GM12875 (cell line): Measurements from ENCODE around the gene PTPN7.
A peak's percentile ranks its signal among the peaks of the same experiment; 100 is the strongest.

Experiments used
- H3K4me3 ChIP-seq: one replicate; pipeline ENCODE4 v1.5.1; 2011; ENCODE audit warnings: low read depth, low read length, control low read depth
- TF ChIP-seq, protein P1 (sequence below): IDR thresholded peaks from 2 replicates; pipeline ENCODE4 v1.5.1; 2011; ENCODE audit warnings: low read depth, mild to moderate bottlenecking, control low read depth, inconsistent platforms, low read length, moderate library complexity, borderline replicate concordance; ENCODE audit not compliant: insufficient read depth

PTPN7 gene

DNA sequence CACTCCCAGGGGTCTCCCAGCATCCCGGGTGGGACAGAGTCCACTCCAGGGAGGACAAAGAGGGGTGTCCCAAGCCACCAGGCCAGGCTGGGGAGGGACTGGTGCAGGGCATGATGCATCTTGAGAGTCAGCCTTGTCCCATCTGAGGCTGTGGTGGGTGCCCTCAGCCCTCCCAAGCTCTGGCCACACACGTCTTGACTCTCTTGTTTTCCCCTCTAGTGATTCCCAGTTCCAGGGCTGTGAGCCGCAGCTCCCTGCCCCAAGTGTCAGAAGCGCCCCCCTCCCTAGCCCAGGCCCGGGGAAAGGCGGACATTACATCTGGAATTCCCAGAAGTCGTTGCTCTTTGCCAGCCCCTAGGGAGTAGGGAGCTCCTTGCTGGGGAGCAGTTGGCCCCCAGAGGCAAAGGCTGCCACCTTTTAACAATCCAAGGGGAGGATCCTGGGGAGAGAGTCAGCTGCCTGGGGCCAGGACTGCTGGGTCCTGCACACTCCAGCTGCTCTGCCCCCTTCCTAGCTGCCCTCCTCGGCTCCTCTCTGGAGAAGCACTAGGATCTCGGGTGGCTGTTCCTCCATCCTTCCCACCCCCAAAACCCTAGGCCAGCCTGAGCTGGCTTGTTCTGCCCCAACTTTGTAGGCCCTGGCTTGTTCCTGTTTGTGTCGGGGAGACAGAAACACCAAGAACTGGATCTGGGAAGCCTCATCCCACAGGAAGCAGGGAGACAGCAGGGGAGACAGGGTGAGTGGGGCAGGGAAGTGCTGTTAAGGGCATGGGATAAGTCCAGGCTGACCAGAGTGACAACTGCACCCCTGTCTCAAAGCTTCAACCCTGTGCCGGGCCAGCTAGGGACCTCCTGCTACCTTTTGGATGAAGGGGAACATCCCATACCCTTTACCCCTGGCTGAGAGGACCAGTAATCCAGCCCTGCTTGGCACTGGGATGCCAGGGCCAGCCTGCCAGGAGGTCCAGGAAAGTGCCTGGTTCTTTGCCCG lies 3.2 kb upstream of the PTPN7 start:
- TF ChIP-seq, protein P1, sequence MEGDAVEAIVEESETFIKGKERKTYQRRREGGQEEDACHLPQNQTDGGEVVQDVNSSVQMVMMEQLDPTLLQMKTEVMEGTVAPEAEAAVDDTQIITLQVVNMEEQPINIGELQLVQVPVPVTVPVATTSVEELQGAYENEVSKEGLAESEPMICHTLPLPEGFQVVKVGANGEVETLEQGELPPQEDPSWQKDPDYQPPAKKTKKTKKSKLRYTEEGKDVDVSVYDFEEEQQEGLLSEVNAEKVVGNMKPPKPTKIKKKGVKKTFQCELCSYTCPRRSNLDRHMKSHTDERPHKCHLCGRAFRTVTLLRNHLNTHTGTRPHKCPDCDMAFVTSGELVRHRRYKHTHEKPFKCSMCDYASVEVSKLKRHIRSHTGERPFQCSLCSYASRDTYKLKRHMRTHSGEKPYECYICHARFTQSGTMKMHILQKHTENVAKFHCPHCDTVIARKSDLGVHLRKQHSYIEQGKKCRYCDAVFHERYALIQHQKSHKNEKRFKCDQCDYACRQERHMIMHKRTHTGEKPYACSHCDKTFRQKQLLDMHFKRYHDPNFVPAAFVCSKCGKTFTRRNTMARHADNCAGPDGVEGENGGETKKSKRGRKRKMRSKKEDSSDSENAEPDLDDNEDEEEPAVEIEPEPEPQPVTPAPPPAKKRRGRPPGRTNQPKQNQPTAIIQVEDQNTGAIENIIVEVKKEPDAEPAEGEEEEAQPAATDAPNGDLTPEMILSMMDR, result no peak
- no peak overlapping the region for H3K4me3 ChIP-seq

GRCh38 chr1:202162418-202163280 lies 2.2 kb upstream of the PTPN7 start:
- TF ChIP-seq, protein P1, result no peak

GRCh38 chr1:202162047-202162417 lies 1.6 kb upstream of the PTPN7 start:
- TF ChIP-seq, protein P1, result no peak
- H3K4me3 ChIP-seq, result peak overlapping the region; percentile 98

More at GRCh38 chr1:202162418-202163280, 2.2 kb upstream of the PTPN7 start:
- H3K4me3 ChIP-seq, result peak overlapping the region; percentile 98

DNA sequence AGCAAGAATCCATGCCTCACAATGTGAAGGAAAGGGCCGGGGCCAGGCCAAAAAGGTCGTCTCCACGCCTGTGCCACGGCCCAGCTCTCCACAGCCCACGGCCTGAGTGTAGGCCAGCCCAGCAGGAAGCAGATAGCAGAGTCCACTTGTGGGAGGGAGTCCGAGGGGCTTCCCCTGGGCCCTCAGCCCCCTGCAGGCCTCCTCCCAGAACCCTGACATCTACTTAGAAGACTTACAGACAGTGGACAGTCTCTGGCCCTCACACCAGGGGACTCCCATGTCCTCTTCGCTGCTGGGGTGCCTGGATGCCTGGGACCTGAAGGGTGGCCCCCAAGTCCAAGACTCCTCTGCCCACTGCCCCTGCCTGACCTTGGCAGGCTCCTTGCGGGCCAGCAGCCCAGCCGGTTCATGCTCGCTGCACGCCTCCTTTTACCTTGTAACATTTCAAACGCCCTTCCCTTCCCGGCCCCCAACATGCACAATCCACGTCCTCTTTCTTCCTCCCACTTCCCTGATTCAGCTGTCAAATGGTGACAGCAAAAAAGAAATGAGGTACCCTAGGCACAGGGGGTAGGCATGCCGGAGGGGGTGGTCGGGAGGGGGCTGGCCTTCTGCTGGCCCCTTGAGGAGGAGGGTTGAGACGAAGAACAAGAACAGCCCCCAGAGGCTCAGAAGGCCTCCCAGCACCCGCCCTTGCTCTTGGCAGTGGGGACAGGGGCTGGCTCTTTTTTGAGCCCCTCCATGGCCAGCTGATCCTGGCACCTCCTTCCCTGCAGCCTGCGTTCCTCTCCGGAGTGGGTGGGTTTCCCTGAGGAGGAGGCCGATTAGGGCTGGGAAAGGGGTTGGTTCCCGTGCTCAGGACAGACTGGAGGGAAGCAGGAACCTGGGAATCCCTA lies 997 bp upstream of the PTPN7 start:
- H3K4me3 ChIP-seq, result peak overlapping the region; percentile 98

DNA sequence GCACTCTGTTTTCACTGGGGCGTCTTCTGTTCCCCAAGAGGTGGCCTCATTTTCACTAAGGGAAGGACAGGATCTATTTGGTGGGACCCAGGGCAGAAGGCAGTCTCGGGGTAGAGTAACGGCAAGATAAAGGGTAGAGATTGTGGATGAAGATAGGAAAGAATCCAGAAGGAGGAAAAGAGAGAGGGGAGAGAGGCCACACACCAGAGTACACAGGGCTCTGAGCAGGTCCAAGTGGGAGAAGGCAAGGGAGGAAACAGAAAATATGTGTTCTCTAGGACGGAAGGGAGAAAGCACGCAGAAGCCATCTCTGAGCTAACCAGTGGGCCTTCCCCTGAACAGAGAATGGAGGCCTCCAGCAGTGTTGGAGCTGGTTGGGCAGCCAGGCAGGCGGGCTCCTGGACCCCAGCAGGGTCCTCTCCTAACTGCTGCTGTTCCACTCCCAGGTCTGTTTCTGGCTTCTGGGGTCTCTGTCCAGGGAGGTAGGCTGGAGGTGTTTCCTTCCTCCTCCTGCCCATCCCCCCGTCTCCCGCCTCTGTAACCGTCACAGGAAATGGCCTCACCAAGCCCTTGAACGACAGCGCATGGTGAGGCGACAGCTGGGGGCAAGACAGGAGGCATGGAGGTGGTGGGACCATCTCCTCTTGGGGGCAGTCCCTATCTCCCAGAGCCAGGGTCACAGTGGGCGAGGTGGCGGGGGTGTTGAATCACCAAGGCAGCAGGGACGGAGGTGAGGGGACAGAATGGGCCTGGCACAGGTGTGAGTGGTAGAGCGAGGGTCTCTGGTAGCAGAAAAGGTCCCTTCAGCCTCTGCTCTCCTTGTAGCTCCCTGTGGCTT lies 649 bp downstream of the PTPN7 start:
- TF ChIP-seq, protein P1, result no peak
- H3K4me3 ChIP-seq, result peak overlapping the region; percentile 98

More for the DNA sequence above, 997 bp upstream of the PTPN7 start:
- TF ChIP-seq, protein P1, result no peak
